Embryonic facial prominence (tissue), 1 donor: Measurements from ENCODE around the gene SLC5A11.

ENCODE experiments used
- DNase-seq: peaks from one replicate; pipeline ENCODE4 v3.0.0-alpha.2; 2016; ENCODE audit errors: extremely low spot score

The SLC5A11 gene

DNA sequence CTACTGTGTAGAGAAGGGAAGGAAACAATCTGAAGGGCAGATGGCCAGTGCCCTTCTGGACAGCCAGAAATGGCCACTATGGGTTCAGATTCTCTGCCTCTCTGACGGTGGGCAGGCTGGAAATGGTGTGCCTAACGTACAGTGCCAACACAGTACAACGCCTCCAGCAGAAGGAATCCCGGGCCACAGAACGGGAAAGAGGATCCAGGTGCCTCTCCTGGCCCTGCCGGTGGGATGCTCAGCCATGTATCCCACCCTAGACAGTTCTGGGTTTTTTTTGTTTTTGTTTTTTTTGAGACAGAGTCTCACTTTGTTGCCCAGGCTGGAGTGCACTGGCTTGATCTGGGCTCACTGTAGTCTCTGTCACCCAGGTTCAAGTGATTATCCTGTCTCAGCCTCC lies 71.5 kb downstream of the SLC5A11 start:
- no peak for DNase-seq

DNA sequence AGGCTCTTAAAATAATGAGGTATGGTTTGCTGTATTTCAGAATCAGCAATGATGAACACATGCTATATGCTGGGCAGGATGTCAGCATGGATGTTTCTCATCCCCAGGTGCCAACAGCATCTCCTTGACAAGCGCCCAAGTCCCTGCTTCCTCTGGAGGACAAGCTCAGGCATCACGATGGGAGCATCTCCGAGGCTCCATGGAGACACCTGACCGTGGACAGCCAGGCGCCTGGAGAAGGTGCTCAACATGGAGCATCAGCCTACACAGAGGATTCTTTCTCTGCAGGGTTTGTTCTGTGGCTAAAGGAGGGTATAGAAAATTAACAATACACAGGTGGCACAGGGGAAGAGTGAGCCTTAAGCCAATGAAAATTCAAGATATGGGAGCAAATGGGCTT lies 72.1 kb downstream of the SLC5A11 start:
- no peak for DNase-seq

DNA sequence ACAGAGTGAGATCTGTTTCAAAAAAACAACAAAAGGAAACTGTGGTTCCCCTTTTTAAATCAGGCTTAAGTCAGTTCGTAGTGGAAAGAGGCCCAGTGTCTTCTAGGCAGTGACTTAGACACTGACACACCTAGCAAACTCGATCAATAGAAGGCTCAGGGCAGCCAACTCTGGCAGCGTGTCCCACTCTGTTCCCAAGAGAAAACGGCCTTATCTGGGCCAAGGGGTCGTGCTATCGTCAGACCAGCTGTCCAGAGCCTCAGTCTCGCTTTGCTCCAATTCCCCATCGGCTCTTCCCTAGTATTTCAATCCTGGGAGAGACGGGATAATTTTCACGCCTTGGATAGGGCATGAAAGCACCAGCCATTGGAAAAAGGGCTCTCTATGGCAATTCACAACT lies 72.9 kb downstream of the SLC5A11 start:
- no peak for DNase-seq

- no peak for DNase-seq
These were observed 73.8 kb downstream of the SLC5A11 start for GRCh38 chr16:24919536-24919935.

DNA sequence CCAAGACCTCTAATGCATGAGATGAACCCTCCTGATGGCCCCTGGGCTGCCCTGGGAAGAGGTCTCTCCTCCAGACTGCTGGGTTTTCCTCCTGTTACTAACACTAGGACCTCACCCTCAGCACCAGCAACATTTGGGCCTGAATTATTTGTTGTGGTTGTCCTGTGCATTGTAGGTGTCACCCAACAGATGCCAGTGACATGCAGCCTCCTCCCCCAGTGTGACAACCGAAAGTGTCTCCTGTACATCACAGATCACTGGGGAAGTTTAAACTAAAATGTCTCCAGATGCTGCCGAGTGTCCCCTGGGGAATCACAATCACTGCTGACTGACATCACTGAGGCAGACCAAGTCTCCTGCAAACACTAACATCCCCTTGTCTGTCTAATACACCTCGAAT lies 74.8 kb downstream of the SLC5A11 start:
- DNase-seq: no peak

DNA sequence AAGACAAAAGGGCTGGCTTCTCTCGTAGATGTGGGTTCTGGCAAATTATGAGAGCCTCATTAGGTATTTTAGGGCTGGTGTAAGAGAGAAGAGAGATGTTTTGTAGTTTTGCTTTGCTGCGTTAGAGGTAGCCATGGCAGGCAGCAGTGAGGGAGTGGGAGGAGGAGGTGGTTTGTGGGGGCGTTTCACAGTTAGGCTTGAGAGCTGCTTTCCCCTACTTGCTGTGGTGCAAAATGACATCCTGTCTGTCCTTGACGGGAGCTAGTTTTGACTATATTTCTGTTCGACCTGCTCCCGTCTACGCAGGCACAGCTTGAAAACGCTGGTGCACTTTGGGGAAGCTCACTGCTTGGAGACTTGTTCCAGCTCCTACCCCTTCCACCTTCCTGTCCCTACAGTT lies 75.5 kb downstream of the SLC5A11 start:
- no peak for DNase-seq

- no peak for DNase-seq
These were observed 79.4 kb downstream of the SLC5A11 start for GRCh38 chr16:24925163-24925562.

GRCh38 chr16:24929409-24929808 lies 83.6 kb downstream of the SLC5A11 start:
- DNase-seq: no peak

DNA sequence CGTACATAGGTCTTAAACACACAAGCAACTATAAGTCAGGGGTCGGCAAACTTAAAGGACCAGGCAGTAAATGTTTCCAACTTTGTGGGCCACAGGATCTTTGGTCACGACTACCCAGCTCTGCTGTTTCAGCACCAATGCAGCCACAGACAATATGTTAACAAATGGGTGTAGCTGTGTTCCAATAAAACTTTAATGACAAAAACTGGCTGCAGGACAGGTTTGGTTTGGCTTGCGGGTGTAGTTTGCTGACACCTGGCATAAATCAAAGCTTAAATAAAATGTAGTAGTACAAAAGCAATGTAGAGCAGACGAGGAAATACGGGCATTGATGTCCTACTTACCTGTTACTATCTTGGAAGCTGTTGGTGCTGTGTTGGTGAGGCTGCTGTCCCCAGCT lies 84.7 kb downstream of the SLC5A11 start:
- no peak for DNase-seq

- DNase-seq: no peak
These were observed 85.3 kb downstream of the SLC5A11 start for GRCh38 chr16:24931091-24931490.

DNA sequence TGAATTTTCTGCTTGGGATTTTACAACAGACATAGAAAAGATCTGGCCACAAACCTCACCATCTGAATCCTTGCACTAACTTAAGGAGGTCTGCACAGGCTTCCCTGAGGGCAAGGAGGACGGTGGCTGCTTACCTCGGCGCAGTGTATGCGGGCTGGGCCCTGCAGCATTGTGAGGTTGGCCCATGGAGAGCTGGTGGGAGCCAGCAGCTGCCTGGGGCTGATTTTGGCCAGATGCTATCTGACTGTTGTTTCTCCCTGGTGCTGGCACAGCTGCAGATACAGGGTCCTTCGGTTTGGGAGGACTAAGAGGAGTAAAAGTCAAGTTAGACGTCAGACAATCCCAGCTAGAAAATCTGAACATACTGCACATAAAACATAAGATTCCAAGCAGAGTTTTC lies 89.6 kb downstream of the SLC5A11 start:
- DNase-seq: no peak

DNA sequence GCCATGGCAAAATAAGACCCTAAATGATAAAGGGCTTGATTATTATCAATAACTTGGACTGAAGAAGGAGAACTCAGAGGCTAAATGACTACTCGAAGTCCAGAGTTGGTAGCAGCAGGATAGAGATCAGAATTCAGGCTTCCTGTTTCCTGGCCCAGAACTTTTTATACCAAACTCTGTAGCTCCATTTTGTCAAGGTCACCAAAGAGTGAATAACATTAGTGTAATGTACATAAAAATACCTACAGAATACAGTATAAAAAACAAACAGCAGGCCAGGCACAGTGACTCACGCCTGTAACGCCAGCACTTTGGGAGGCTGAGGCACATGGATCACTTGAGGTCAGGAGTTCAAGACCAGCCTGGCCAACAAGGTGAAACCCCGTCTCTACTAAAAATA lies 90.4 kb downstream of the SLC5A11 start:
- DNase-seq: no peak

DNA sequence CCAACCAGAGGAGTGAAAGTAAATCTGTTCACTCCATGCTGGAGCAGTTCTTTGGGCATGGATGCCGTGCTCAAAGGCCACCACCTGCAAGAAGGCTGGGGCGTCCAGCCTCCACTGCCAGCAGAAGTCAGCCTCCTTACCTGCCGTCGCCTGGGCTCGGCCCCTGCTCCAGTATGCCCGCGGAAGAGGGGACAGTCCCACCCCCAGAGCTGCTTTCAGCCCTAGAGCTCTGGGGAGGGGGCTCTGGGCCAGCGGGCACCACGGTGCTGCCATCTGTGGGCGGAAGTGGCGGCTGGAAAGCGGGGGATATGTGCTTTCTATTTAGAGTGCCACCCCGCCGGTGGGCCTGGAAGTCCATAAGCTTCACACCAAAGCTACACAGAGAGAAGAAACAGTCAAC lies 93.5 kb downstream of the SLC5A11 start:
- DNase-seq: no peak

GRCh38 chr16:24939738-24940137 lies 94.0 kb downstream of the SLC5A11 start:
- DNase-seq: no peak

GRCh38 chr16:24943471-24943870 lies 97.7 kb downstream of the SLC5A11 start:
- no peak for DNase-seq

GRCh38 chr16:24944206-24944605 lies 98.4 kb downstream of the SLC5A11 start:
- no peak for DNase-seq

GRCh38 chr16:24946155-24946554 lies 100.4 kb downstream of the SLC5A11 start:
- DNase-seq: no peak

GRCh38 chr16:24950275-24950674 lies 104.5 kb downstream of the SLC5A11 start:
- DNase-seq: no peak

GRCh38 chr16:24953306-24953705 lies 107.5 kb downstream of the SLC5A11 start:
- no peak for DNase-seq

DNA sequence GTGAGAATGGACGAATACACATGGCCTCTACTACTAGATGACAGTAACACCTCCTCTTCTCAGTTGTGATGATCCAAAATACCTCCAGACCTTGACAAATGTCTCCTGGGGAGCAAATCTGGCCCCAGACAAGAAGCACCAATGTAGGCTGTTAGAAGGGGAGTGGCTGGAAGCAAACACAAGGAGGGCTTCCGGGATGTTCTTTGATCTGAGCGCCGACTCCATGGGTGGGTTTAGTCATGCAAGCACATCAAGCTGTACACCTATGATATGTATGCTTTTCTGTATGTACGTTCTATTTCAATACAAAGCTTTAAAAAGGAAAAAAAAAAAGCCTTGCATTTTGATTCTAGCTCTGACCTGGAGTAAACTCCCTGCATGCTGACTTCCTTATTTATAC lies 108.0 kb downstream of the SLC5A11 start:
- no peak for DNase-seq

DNA sequence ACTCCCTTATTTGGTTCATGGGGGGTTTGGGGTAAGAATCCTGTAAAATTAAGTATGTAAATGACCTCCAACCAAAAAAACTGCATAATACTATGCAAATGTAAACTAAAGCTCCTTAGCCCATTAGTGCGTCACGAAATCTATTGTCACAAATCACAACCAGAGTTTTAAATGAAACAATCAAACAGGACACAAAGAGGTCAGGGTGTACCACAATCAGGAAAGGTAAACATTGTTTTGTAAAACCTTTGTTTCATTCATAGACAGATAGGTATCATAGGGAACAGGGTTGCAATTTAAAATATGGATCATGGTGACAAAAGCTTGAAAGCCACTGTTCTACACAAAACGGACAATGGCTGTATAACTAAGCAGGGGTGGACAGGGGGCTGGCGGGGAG lies 108.4 kb downstream of the SLC5A11 start:
- no peak for DNase-seq

DNA sequence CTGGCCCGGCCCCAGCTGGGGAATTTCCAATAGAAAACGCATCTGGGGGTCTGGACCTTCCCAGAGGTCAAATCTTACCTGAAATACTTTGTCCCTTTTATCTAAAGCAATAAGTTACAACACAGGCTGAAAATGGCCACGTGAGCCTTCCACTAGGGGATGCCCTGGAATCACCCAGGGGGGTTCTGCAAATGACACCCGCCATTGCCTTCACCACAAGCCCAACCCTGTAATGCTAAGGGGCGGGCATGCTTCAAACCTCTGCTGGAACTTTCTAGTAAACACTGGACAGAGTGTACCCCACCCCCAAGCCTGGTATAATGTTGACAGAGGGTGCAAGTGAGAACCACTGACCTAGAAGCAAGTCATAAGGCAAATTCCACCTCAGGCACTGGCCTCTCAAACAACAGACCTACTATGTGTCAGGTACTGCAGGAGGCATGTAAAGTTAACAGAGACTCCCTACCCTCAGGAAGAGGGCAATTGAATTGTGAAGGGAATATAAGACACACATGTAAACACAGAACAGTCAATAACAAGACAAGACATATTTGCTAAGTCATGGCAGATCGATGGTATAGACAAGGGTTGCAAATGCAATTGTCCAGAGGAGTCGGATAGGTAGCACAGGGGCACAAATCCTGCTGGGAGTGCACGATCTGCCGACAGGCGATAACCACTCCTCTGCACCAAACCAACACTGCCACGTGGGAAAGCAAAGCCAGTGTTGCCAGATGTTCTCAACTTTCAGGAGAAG lies 110.4 kb downstream of the SLC5A11 start:
- DNase-seq: no peak

DNA sequence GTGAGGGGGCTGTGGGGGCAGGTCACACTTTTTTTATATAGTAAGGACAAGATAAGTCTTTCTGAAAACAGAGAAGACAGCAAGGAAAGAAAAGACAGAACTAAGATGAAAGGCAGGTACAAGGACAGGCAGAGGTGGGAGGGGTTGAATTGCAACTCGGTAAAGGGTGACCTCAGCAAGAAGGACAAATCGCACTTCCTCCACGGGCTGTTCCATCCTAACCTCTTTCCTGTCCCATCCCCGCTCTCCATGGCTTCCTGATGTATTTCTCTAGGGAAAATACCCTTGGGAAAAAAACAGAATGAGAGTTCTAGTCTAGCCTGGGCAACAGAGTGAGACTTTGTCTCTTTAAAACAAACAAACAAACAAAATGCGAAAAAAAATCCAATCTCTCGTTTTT lies 112.1 kb downstream of the SLC5A11 start:
- DNase-seq: no peak
